Sigmoid colon (tissue), 4 donors: ENCODE measurements around the gene AFTPH.

ENCODE experiments used
- CTCF ChIP-seq, 4 experiments: fragments of 450-650 bp in 3 of 4; fragments of 200-600 bp in 1 of 4; IDR thresholded peaks; one replicate each; pipeline ENCODE4 v1.5.1; 2016 to 2019; ENCODE audit warnings: antibody characterized with exemption in 4 of 4, mild to moderate bottlenecking in 3 of 4, moderate library complexity in 2 of 4
- POLR2AphosphoS5 ChIP-seq, 4 donors: sonication (generic); formaldehyde crosslinking; IDR thresholded peaks; one replicate each; pipeline ENCODE4 v1.6.1; 2017; ENCODE audit warnings: antibody characterized with exemption in 4 of 4

- TF ChIP-seq CTCF (IDR thresholded peaks at IDR 0.05) (no peak), POLR2AphosphoS5 (IDR thresholded peaks at IDR 0.05) (no peak)
These were observed 102.2 kb downstream of the AFTPH start for GRCh38 chr2:64626146-64626809.
